ENCODE results near the gene METTL27. TPM values are rescaled to one million over a fixed set of nuclear protein-coding genes. Genes with fewer than 3 reads are reported as not detected.

The METTL27 gene
- polyA plus RNA-seq, 1 donor from 2014 or later: 2.4 TPM

- Histone ChIP-seq H3F3A (ENCODE audit: insufficient read depth, low read length, poor library complexity, severe bottlenecking) (no peaks in the 10 kb centered on the region), H3K9ac (ENCODE audit: low read length) (no peak overlapping the region), H3K27me3 (ENCODE audit: insufficient read depth, low read depth, low read length) (no peaks in the 10 kb centered on the region), H3K36me3 (ENCODE audit: insufficient read depth, low read length) (no peaks in the 10 kb centered on the region), H3K27ac (ENCODE audit: low read length) (no peak overlapping the region), H2AFZ (ENCODE audit: low read depth, low read length) (no peak overlapping the region), H3K79me2 (replicated peaks; ENCODE audit: insufficient read depth, low read length) (no peaks in the 10 kb centered on the region), H4K20me1 (ENCODE audit: insufficient read depth) (no peaks in the 10 kb centered on the region), H3K4me3 (ENCODE audit: low read length) (no peak overlapping the region), H3K9me3 (ENCODE audit: low read length) (no peaks in the 10 kb centered on the region), H3K9me2 (ENCODE audit: insufficient read depth, low read length) (no peaks in the 10 kb centered on the region), H3K4me2 (ENCODE audit: low read length) (no peak overlapping the region)
- no peak for TF ChIP-seq TAF1 (IDR thresholded peaks at IDR 0.05; ENCODE audit: low read depth)
- TF ChIP-seq MXI1 (conservative IDR thresholded peaks at IDR 0.05; ENCODE audit: poor library complexity, severe bottlenecking): no peak
- no peak for TF ChIP-seq CTCF (IDR thresholded peaks at IDR 0.05; ENCODE audit: poor library complexity, severe bottlenecking)
- TF ChIP-seq RAD21 (conservative IDR thresholded peaks at IDR 0.05): no peak
- no peak for TF ChIP-seq SMC3 (conservative IDR thresholded peaks at IDR 0.05; ENCODE audit: poor library complexity)
- no peak for TF ChIP-seq POLR2AphosphoS5 (IDR thresholded peaks at IDR 0.05)
- no peak for TF ChIP-seq EZH2 (IDR thresholded peaks at IDR 0.05; ENCODE audit: borderline replicate concordance, insufficient read depth, low read length, poor library complexity, severe bottlenecking)
- TF ChIP-seq EP300 (conservative IDR thresholded peaks at IDR 0.05; ENCODE audit: poor library complexity, severe bottlenecking): no peak
Observed at GRCh38 chr7:73815436-73815835, 26.9 kb downstream of the METTL27 start.

GRCh38 chr7:73812996-73813395, 29.3 kb downstream of the METTL27 start:
- Histone ChIP-seq H3K9me3 (ENCODE audit: low read length) (no peaks in the 10 kb centered on the region), H3K4me3 (ENCODE audit: low read length) (no peak overlapping the region), H3K9me2 (ENCODE audit: insufficient read depth, low read length) (no peaks in the 10 kb centered on the region), H3K4me2 (ENCODE audit: low read length) (no peak overlapping the region), H3K9ac (ENCODE audit: low read length) (no peak overlapping the region), H3K36me3 (ENCODE audit: insufficient read depth, low read length) (no peaks in the 10 kb centered on the region), H3K27ac (ENCODE audit: low read length) (no peak overlapping the region), H3K79me2 (replicated peaks; ENCODE audit: insufficient read depth, low read length) (no peaks in the 10 kb centered on the region), H3F3A (ENCODE audit: insufficient read depth, low read length, poor library complexity, severe bottlenecking) (no peaks in the 10 kb centered on the region), H3K27me3 (ENCODE audit: insufficient read depth, low read depth, low read length) (no peaks in the 10 kb centered on the region), H2AFZ (ENCODE audit: low read depth, low read length) (no peak overlapping the region), H4K20me1 (ENCODE audit: insufficient read depth) (no peaks in the 10 kb centered on the region)
- TF ChIP-seq EZH2 (IDR thresholded peaks at IDR 0.05; ENCODE audit: borderline replicate concordance, insufficient read depth, low read length, poor library complexity, severe bottlenecking) (no peak), SMC3 (conservative IDR thresholded peaks at IDR 0.05; ENCODE audit: poor library complexity) (no peak), RAD21 (conservative IDR thresholded peaks at IDR 0.05) (no peak), CTCF (IDR thresholded peaks at IDR 0.05; ENCODE audit: poor library complexity, severe bottlenecking) (no peak), TAF1 (IDR thresholded peaks at IDR 0.05; ENCODE audit: low read depth) (no peak), POLR2AphosphoS5 (IDR thresholded peaks at IDR 0.05) (no peak), EP300 (conservative IDR thresholded peaks at IDR 0.05; ENCODE audit: poor library complexity, severe bottlenecking) (no peak), REST (IDR thresholded peaks at IDR 0.05; ENCODE audit: borderline replicate concordance) (no peak), MXI1 (conservative IDR thresholded peaks at IDR 0.05; ENCODE audit: poor library complexity, severe bottlenecking) (no peak)

All from neural cell (in vitro differentiated cells).